ENCODE results near the gene PTMA.

PTMA gene

GRCh38 chr2:231687133-231687852 lies 21.0 kb upstream of the PTMA start:
- Histone ChIP-seq H3K27ac (ENCODE audit: low read depth, low read length) (peak overlapping the region; percentile 69), H3K36me3 (ENCODE audit: insufficient read depth, low read length) (no peaks in the 10 kb centered on the region), H3K27me3 (ENCODE audit: insufficient read depth, low read length) (no peaks in the 10 kb centered on the region), H3K9ac (ENCODE audit: low read depth, low read length) (peak overlapping the region; percentile 83), H3K4me1 (ENCODE audit: insufficient read depth, low read length) (peaks cover 14% of the 10 kb centered on the region; the same call in 1 of the 2 replicates), H3K9me3 (ENCODE audit: insufficient read depth, low read depth, low read length) (no peaks in the 10 kb centered on the region), H3K4me3 (ENCODE audit: low read length) (peak overlapping the region; percentile 50)
- WGBS = 35% methylated on average over 13 of the region's 14 CpGs

- no peaks in the 10 kb centered on the region for H3K9me3 ChIP-seq (ENCODE audit: insufficient read depth, low read depth, low read length)
- 96% methylated on average over 4 of the region's 4 CpGs for WGBS
- no peaks in the 10 kb centered on the region for H3K36me3 ChIP-seq (ENCODE audit: insufficient read depth, low read length)
- no peaks in the 10 kb centered on the region for H3K27me3 ChIP-seq (ENCODE audit: insufficient read depth, low read length)
- H3K4me1 ChIP-seq (ENCODE audit: insufficient read depth, low read length) = peaks cover 14% of the 10 kb centered on the region; the same call in 1 of the 2 replicates
- peak overlapping the region; percentile 83 for H3K9ac ChIP-seq (ENCODE audit: low read depth, low read length)
- peak overlapping the region; percentile 50 for H3K4me3 ChIP-seq (ENCODE audit: low read length)
- no peak overlapping the region; the same call in 1 of the 2 replicates for H3K27ac ChIP-seq (ENCODE audit: low read depth, low read length)
Observed at GRCh38 chr2:231687961-231688360, 20.4 kb upstream of the PTMA start.

- Histone ChIP-seq H3K36me3 (ENCODE audit: insufficient read depth, low read length) (no peaks in the 10 kb centered on the region), H3K27me3 (ENCODE audit: insufficient read depth, low read length) (no peaks in the 10 kb centered on the region), H3K4me1 (ENCODE audit: insufficient read depth, low read length) (peaks cover 14% of the 10 kb centered on the region; the same call in 1 of the 2 replicates), H3K9me3 (ENCODE audit: insufficient read depth, low read depth, low read length) (no peaks in the 10 kb centered on the region), H3K9ac (ENCODE audit: low read depth, low read length) (no peak overlapping the region), H3K4me3 (ENCODE audit: low read length) (no peak overlapping the region), H3K27ac (ENCODE audit: low read depth, low read length) (no peak overlapping the region)
- whole genome bisulfite sequencing = 90% methylated on average over 17 of the region's 17 CpGs
Observed at GRCh38 chr2:231688719-231689118, 19.6 kb upstream of the PTMA start.

GRCh38 chr2:231689124-231689893 lies 19.0 kb upstream of the PTMA start:
- Histone ChIP-seq H3K4me1 (ENCODE audit: insufficient read depth, low read length) (peaks cover 14% of the 10 kb centered on the region; the same call in 1 of the 2 replicates), H3K4me3 (ENCODE audit: low read length) (no peak overlapping the region), H3K27me3 (ENCODE audit: insufficient read depth, low read length) (no peaks in the 10 kb centered on the region), H3K36me3 (ENCODE audit: insufficient read depth, low read length) (no peaks in the 10 kb centered on the region), H3K9ac (ENCODE audit: low read depth, low read length) (no peak overlapping the region), H3K9me3 (ENCODE audit: insufficient read depth, low read depth, low read length) (no peaks in the 10 kb centered on the region), H3K27ac (ENCODE audit: low read depth, low read length) (no peak overlapping the region; the same call in 1 of the 2 replicates)
- WGBS = 84% methylated on average over 15 of the region's 15 CpGs

GRCh38 chr2:231691251-231691772 lies 17.0 kb upstream of the PTMA start:
- WGBS = 59% methylated on average over 9 of the region's 9 CpGs
- Histone ChIP-seq H3K4me3 (ENCODE audit: low read length) (no peak overlapping the region), H3K9ac (ENCODE audit: low read depth, low read length) (no peak overlapping the region), H3K27me3 (ENCODE audit: insufficient read depth, low read length) (no peaks in the 10 kb centered on the region), H3K4me1 (ENCODE audit: insufficient read depth, low read length) (peaks cover 9% of the 10 kb centered on the region; the same call in 1 of the 2 replicates), H3K27ac (ENCODE audit: low read depth, low read length) (no peak overlapping the region), H3K36me3 (ENCODE audit: insufficient read depth, low read length) (no peaks in the 10 kb centered on the region), H3K9me3 (ENCODE audit: insufficient read depth, low read depth, low read length) (no peaks in the 10 kb centered on the region)

- no peaks in the 10 kb centered on the region for H3K9me3 ChIP-seq (ENCODE audit: insufficient read depth, low read depth, low read length)
- WGBS = 93% methylated on average over 13 of the region's 13 CpGs
- no peaks in the 10 kb centered on the region for H3K36me3 ChIP-seq (ENCODE audit: insufficient read depth, low read length)
- H3K27me3 ChIP-seq (ENCODE audit: insufficient read depth, low read length) = no peaks in the 10 kb centered on the region
- no peak overlapping the region for H3K27ac ChIP-seq (ENCODE audit: low read depth, low read length)
- H3K9ac ChIP-seq (ENCODE audit: low read depth, low read length) = no peak overlapping the region
- peaks cover 4% of the 10 kb centered on the region; the same call in 1 of the 2 replicates for H3K4me1 ChIP-seq (ENCODE audit: insufficient read depth, low read length)
- no peak overlapping the region for H3K4me3 ChIP-seq (ENCODE audit: low read length)
Observed at GRCh38 chr2:231692847-231693246, 15.5 kb upstream of the PTMA start.

GRCh38 chr2:231693956-231694355 lies 14.4 kb upstream of the PTMA start:
- no peaks in the 10 kb centered on the region for H3K36me3 ChIP-seq (ENCODE audit: insufficient read depth, low read length)
- peaks cover 4% of the 10 kb centered on the region; the same call in 1 of the 2 replicates for H3K4me1 ChIP-seq (ENCODE audit: insufficient read depth, low read length)
- no peak overlapping the region for H3K9ac ChIP-seq (ENCODE audit: low read depth, low read length)
- H3K4me3 ChIP-seq (ENCODE audit: low read length) = no peak overlapping the region
- H3K27ac ChIP-seq (ENCODE audit: low read depth, low read length) = no peak overlapping the region
- no peaks in the 10 kb centered on the region for H3K9me3 ChIP-seq (ENCODE audit: insufficient read depth, low read depth, low read length)
- H3K27me3 ChIP-seq (ENCODE audit: insufficient read depth, low read length) = no peaks in the 10 kb centered on the region
- 86% methylated on average over 7 of the region's 7 CpGs for WGBS

GRCh38 chr2:231696004-231696367 lies 12.3 kb upstream of the PTMA start:
- Histone ChIP-seq H3K4me3 (ENCODE audit: low read length) (no peak overlapping the region), H3K9ac (ENCODE audit: low read depth, low read length) (no peak overlapping the region), H3K36me3 (ENCODE audit: insufficient read depth, low read length) (no peaks in the 10 kb centered on the region), H3K27me3 (ENCODE audit: insufficient read depth, low read length) (no peaks in the 10 kb centered on the region), H3K9me3 (ENCODE audit: insufficient read depth, low read depth, low read length) (no peaks in the 10 kb centered on the region), H3K4me1 (ENCODE audit: insufficient read depth, low read length) (peaks cover 4% of the 10 kb centered on the region; the same call in 1 of the 2 replicates), H3K27ac (ENCODE audit: low read depth, low read length) (no peak overlapping the region)
- WGBS = 93% methylated on average over 2 of the region's 2 CpGs

- Histone ChIP-seq H3K9ac (ENCODE audit: low read depth, low read length) (no peak overlapping the region), H3K27ac (ENCODE audit: low read depth, low read length) (no peak overlapping the region), H3K4me3 (ENCODE audit: low read length) (no peak overlapping the region), H3K9me3 (ENCODE audit: insufficient read depth, low read depth, low read length) (no peaks in the 10 kb centered on the region), H3K4me1 (ENCODE audit: insufficient read depth, low read length) (no peaks in the 10 kb centered on the region), H3K27me3 (ENCODE audit: insufficient read depth, low read length) (no peaks in the 10 kb centered on the region), H3K36me3 (ENCODE audit: insufficient read depth, low read length) (no peaks in the 10 kb centered on the region)
- WGBS = 94% methylated on average over 9 of the region's 9 CpGs
Observed at GRCh38 chr2:231699006-231699405, 9.3 kb upstream of the PTMA start.

- no peaks in the 10 kb centered on the region for H3K27me3 ChIP-seq (ENCODE audit: insufficient read depth, low read length)
- no peak overlapping the region for H3K27ac ChIP-seq (ENCODE audit: low read depth, low read length)
- H3K9ac ChIP-seq (ENCODE audit: low read depth, low read length) = peak overlapping the region; percentile 33; the same call in 1 of the 2 replicates
- H3K36me3 ChIP-seq (ENCODE audit: insufficient read depth, low read length) = no peaks in the 10 kb centered on the region
- no peak overlapping the region for H3K4me3 ChIP-seq (ENCODE audit: low read length)
- 83% methylated on average over 22 of the region's 22 CpGs for WGBS
- H3K9me3 ChIP-seq (ENCODE audit: insufficient read depth, low read depth, low read length) = no peaks in the 10 kb centered on the region
- no peaks in the 10 kb centered on the region for H3K4me1 ChIP-seq (ENCODE audit: insufficient read depth, low read length)
Observed at GRCh38 chr2:231701456-231702373, 6.6 kb upstream of the PTMA start.

All from HUES64 (cell line).